HUES64 (cell line): Measurements from ENCODE around the gene CACNG4.

Experiments
- H3K27ac ChIP-seq: 2 replicates; pipeline ENCODE4 v1.7.0; 2013; ENCODE audit warnings: low read depth, low read length, inconsistent platforms
- H3K27me3 ChIP-seq: 2 replicates; pipeline ENCODE4 v1.6.1; 2013; ENCODE audit warnings: mild to moderate bottlenecking, low read length; ENCODE audit not compliant: insufficient read depth
- H3K36me3 ChIP-seq: 2 replicates; pipeline ENCODE4 v1.6.1; 2013; ENCODE audit warnings: mild to moderate bottlenecking, low read length; ENCODE audit not compliant: insufficient read depth
- H3K4me1 ChIP-seq: 2 replicates; pipeline ENCODE4 v1.6.1; 2013; ENCODE audit warnings: mild to moderate bottlenecking, low read length, moderate library complexity; ENCODE audit not compliant: insufficient read depth
- H3K4me3 ChIP-seq: 2 replicates; pipeline ENCODE4 v1.5.1; 2013; ENCODE audit warnings: mild to moderate bottlenecking, low read length, moderate library complexity
- H3K9ac ChIP-seq: 2 replicates; pipeline ENCODE4 v1.6.1; 2013; ENCODE audit warnings: mild to moderate bottlenecking, low read depth, low read length
- H3K9me3 ChIP-seq: 2 replicates; pipeline ENCODE4 v1.6.1; 2013; ENCODE audit warnings: low read depth, low read length; ENCODE audit not compliant: insufficient read depth
- WGBS: fragments of 150-250, 120-280 bp; methylation state at CpG from one replicate; pipeline ENCODE4 v1.1.7; 2013; ENCODE audit warnings: missing lambda C conversion rate; 5-methylcytosine and 5-hydroxymethylcytosine counted together

Gene CACNG4

DNA sequence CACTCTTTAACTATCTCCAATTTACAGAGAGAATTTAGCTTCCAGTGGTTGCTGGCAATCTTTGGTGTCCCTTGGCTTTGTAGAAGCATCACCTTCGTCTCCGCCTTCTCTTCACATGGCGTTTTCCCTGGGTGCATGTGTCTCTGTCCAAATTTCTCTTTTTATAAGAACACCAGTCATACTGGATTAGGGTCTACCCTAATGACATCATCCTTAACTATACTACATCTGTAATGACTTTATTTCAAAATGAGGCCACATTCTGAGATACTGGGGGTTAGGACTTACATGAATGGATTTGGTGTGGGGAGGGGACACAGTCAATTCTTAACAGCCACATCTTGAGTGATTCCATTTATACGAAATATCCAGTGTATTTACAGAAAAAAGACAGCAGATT, 22.2 kb downstream of the CACNG4 start:
- no peak overlapping the region for H3K27ac ChIP-seq
- WGBS, result 95% methylated on average over 4 of the region's 4 CpGs
- no peaks in the 10 kb centered on the region for H3K27me3 ChIP-seq
- H3K9ac ChIP-seq, result no peak overlapping the region
- H3K36me3 ChIP-seq, result no peaks in the 10 kb centered on the region
- H3K4me3 ChIP-seq, result no peak overlapping the region
- H3K4me1 ChIP-seq, result no peaks in the 10 kb centered on the region
- no peaks in the 10 kb centered on the region for H3K9me3 ChIP-seq

DNA sequence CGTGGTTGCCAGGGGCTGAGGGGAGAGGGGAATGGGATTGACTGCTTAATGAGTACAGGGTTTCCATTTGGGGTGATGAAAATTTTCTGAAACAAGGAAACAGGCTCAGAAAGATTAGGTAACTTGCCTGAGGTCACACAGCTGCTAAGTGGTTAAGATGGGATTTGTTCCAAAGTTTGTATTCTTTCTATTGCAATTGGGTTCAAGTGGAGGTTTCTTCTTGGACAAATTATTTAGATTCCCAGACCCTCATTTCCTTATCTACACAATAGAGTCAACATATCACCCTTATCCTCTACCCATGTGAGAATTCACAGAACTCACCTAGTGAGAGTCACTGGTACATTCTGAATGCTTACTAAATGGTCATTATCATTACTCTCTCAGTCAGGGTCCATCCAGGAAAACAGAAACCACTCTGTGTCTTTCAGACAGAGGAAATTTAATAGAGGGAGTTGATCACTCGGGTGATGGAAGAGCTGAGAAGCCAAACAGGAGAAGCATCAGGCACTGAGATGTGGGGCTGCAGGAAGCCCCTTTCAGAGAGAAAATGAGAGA, 22.6 kb downstream of the CACNG4 start:
- Histone ChIP-seq H3K4me1 (no peaks in the 10 kb centered on the region), H3K36me3 (no peaks in the 10 kb centered on the region), H3K27ac (no peak overlapping the region), H3K27me3 (no peaks in the 10 kb centered on the region), H3K9ac (no peak overlapping the region), H3K4me3 (no peak overlapping the region), H3K9me3 (no peaks in the 10 kb centered on the region)
- WGBS, result 83% methylated on average over 2 of the region's 2 CpGs

DNA sequence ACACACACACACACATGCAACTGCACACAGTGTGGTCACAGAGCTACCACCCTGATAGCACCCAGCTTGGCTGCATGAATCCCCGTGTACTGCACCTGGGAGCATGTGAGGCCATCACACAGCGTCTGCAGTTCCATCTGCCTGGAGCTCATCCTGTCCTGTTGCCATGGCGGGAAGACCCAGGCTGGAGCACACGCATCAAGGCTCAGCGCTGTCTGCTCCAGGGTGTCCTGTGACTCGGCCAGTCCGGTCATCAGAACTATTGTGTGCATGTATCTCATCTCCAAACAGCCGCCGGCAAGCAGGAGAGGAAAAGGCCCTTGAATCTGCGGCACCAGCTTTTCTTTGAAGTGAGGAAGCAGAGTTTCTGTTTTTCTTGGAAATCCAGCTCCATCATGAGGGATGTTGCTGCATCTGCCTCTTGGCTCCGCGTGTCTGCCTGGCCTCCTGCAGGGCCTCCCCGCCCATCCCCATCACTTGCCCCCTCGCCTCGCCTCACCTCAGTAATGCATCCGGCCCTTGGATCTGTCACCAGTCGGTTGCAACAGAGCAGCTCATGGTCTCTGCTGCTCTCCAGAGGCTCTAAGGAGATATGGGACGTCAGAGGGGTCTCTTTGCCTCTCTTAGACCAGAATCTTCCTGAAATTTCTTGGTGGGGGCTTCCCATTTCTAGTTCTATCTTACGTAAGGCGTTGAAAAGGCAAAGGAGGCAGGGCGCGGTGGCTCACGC, 23.7 kb downstream of the CACNG4 start:
- Histone ChIP-seq H3K36me3 (no peaks in the 10 kb centered on the region), H3K9me3 (no peaks in the 10 kb centered on the region), H3K4me1 (no peaks in the 10 kb centered on the region), H3K9ac (no peak overlapping the region), H3K27me3 (no peaks in the 10 kb centered on the region), H3K27ac (no peak overlapping the region), H3K4me3 (no peak overlapping the region)
- WGBS, result 80% methylated on average over 23 of the region's 23 CpGs

DNA sequence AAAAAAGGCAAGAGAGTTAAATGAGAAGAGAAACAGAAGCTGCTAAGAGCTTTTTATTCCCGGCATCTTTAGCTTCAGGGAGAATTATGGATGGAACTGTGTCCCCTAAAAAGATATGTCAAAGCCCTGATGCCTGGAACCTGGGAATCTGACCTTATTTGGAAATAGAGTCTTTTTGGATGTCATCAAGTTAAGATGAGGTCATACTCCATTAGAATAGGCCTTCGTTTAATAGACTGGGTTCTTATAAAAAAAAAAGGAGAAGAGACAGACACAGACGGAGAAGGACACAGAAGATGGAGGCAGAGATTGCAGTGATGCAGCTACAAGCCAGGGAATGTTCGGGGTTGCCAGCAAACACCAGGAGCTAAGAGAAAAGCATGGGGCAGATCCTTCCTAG, 24.6 kb downstream of the CACNG4 start:
- WGBS, result 95% methylated on average over 4 of the region's 4 CpGs
- Histone ChIP-seq H3K36me3 (no peaks in the 10 kb centered on the region), H3K27ac (no peak overlapping the region), H3K9me3 (no peaks in the 10 kb centered on the region), H3K4me1 (no peaks in the 10 kb centered on the region), H3K4me3 (no peak overlapping the region), H3K9ac (no peak overlapping the region), H3K27me3 (no peaks in the 10 kb centered on the region)

DNA sequence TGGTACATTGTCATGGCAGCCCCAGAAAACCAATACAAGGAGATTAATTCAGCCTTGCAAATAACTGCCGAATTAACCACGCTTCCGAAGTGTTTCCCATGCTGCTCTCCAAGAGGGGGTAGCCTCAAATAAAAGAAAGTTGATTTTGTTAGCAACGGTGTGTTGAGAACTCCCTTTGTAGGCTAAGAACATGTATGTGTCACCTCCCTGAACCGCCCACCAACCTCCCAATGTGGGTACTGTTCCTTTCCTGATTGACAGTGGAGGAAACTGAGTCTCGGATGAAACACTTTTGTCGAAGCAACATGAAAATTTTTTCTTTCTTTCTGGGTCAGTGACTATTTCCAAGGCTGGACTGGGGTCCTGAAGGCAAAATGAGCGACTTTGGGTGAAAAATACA, 25.1 kb downstream of the CACNG4 start:
- H3K4me3 ChIP-seq, result no peak overlapping the region
- 96% methylated on average over 8 of the region's 8 CpGs for WGBS
- no peak overlapping the region for H3K27ac ChIP-seq
- H3K9me3 ChIP-seq, result no peaks in the 10 kb centered on the region
- H3K4me1 ChIP-seq, result no peaks in the 10 kb centered on the region
- H3K9ac ChIP-seq, result no peak overlapping the region
- no peaks in the 10 kb centered on the region for H3K27me3 ChIP-seq
- H3K36me3 ChIP-seq, result no peaks in the 10 kb centered on the region

DNA sequence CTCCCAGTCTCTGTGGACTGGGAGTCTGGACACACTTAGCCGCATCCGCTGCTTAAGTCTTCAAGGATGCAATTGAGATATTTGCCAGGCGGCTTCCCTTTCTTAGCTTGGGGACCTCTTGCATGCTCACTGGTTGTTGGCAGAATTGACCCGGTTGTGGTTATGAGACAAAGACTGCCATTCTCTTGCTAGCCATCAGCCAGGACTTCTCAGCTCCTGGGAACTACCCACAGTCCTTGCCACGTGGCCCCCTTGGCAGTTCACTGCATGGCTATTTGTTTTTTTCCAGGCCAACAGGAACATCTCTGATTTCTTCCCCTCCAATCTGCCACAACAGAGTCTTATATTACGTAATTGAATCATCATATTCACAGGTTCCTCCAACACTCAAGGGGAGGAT, 25.5 kb downstream of the CACNG4 start:
- Histone ChIP-seq H3K27me3 (no peaks in the 10 kb centered on the region), H3K9me3 (no peaks in the 10 kb centered on the region), H3K36me3 (no peaks in the 10 kb centered on the region), H3K9ac (no peak overlapping the region), H3K27ac (no peak overlapping the region), H3K4me3 (no peak overlapping the region), H3K4me1 (no peaks in the 10 kb centered on the region)
- WGBS, result 92% methylated on average over 6 of the region's 6 CpGs

DNA sequence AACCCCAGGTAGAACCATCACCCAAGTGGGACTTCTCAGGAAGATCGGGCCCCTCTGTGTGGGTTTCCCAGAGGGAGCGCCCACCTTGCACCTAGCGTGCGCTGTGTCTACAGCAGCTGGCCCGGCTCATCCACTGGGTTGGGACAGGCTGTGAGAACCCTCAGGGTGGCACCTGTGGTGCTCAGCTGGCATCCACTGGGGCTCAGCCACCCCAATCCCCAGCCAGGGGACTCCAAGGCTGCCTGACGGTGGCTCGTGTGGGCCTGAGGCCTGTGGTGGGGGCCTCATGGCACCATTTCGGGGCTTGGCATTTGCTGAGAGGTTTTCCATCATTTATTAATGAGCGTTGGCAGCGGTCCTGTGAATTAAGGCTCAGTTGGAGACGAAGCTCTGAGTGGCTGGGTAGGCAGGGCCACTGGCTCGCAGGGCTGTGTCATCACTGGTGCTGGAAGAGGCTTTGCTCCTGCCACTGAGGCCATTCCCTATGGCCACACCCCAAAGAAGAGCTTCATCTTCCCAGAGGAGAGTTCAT, 28.5 kb downstream of the CACNG4 start:
- Histone ChIP-seq H3K9ac (no peak overlapping the region), H3K27ac (no peak overlapping the region), H3K27me3 (no peaks in the 10 kb centered on the region), H3K4me1 (no peaks in the 10 kb centered on the region), H3K9me3 (no peaks in the 10 kb centered on the region), H3K36me3 (no peaks in the 10 kb centered on the region), H3K4me3 (no peak overlapping the region)
- 96% methylated on average over 12 of the region's 12 CpGs for WGBS

DNA sequence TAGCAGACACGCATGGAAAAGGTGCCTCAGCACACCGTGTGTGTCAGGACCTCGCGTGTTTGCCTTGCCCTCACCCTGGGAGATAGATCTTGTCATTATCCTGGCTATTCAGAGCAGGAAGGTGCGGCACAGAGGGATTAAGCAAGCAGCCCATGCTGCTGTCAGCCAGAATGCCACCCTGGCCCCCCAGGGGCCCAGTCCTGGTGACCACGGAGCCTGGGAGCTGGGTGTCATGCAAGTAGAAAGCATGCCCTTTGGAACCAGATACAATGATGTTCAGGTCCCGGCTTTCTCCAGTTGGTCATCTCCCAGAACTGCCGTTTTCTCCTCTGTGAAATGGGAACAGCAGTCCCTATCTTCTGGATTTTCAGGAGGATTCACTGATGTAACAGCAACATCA, 29.9 kb downstream of the CACNG4 start:
- Histone ChIP-seq H3K4me1 (no peaks in the 10 kb centered on the region), H3K27me3 (no peaks in the 10 kb centered on the region)
- WGBS, result 93% methylated on average over 8 of the region's 8 CpGs

DNA sequence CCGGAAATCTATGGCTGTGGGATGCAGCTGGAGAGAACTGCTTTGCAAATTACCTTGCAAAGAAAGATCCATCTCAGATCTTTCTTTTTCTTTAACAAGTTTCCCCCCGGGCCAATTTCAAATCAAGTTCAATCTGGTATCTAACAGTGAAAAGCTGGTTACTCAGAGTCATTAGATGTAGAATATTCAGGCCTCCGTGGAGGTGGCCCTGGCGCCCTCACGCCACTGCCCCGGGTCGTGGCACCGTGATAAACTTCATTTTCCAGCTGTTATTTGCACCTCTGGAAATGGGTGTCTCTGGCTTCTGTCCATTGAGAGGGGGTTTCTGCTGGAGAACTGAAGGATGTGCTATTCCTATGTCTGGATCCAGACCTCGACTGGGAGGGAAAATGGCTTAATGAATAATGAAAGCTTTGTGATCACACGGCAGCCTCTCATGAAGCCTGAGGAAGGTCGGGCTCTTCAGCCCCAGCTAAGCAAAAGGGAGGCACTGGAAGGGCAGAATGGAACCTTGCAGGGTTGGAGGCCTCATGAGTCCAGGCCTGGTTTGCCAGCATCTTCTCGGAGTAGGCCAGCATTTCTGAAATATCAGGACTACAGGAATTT, 30.5 kb downstream of the CACNG4 start:
- no peaks in the 10 kb centered on the region for H3K36me3 ChIP-seq
- no peaks in the 10 kb centered on the region for H3K27me3 ChIP-seq
- 91% methylated on average over 12 of the region's 12 CpGs for WGBS
- H3K4me3 ChIP-seq, result no peak overlapping the region
- H3K9me3 ChIP-seq, result no peaks in the 10 kb centered on the region
- no peak overlapping the region for H3K9ac ChIP-seq
- no peak overlapping the region for H3K27ac ChIP-seq
- no peaks in the 10 kb centered on the region for H3K4me1 ChIP-seq

More for the DNA sequence above, 29.9 kb downstream of the CACNG4 start:
- Histone ChIP-seq H3K4me3 (no peak overlapping the region), H3K27ac (no peak overlapping the region), H3K9ac (no peak overlapping the region), H3K9me3 (no peaks in the 10 kb centered on the region), H3K36me3 (no peaks in the 10 kb centered on the region)

DNA sequence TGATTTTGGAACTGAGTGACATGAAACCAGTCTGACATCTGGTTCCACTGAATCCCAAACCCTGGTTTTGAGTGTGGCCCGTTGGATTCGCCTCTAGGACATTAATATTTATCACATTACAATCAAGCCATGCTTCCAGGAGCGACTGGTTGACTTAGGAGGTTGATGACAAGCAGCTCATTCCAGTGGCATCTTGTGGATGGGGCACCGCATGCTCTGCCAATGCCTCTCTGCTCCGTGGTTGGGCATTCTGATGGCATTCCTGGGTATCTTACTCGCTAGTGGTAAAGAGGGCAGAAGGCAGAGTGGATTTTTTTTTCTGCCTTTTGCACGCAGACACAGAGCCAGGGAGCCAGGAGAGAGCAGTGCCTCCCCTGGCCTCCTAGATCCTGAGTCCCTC, 31.4 kb downstream of the CACNG4 start:
- Histone ChIP-seq H3K27me3 (no peaks in the 10 kb centered on the region), H3K27ac (no peak overlapping the region), H3K36me3 (no peaks in the 10 kb centered on the region), H3K9me3 (no peaks in the 10 kb centered on the region), H3K4me3 (no peak overlapping the region), H3K4me1 (no peaks in the 10 kb centered on the region), H3K9ac (no peak overlapping the region)
- 91% methylated on average over 7 of the region's 7 CpGs for WGBS

DNA sequence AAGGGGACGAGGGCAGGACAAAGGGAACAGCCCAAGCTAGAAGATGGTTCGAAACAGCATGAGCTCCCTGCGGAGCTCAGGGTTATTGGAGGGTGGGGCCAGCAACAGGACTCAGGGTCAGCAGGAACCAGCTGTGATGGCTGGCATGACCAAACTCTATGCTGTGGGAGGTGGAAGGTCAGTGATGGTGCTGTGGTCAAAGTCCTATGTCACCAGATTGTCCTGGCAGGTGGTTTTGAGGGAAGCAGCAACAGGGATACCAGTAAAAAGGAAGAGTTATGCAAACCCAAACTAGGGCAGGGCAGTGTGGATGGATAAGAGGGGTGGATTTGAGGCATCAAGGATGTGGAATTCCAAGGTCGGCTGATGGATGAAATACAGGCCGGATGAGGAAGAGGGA, 32.4 kb downstream of the CACNG4 start:
- H3K36me3 ChIP-seq, result no peaks in the 10 kb centered on the region
- H3K9me3 ChIP-seq, result no peaks in the 10 kb centered on the region
- 88% methylated on average over 5 of the region's 5 CpGs for WGBS
- no peak overlapping the region for H3K4me3 ChIP-seq
- no peaks in the 10 kb centered on the region for H3K27me3 ChIP-seq
- H3K9ac ChIP-seq, result no peak overlapping the region
- no peaks in the 10 kb centered on the region for H3K4me1 ChIP-seq
- no peak overlapping the region for H3K27ac ChIP-seq
